DOHH2 (cell line): Measurements from ENCODE around the gene CAPZA2.

Experiments used
- EZH2phosphoT487 ChIP-seq: fragments of 200-600 bp; sonication (generic); IDR thresholded peaks from 2 replicates; pipeline ENCODE4 v1.6.1; 2017; ENCODE audit warnings: borderline replicate concordance, mild to moderate bottlenecking, antibody characterized with exemption, low read length, moderate library complexity, mixed read lengths
- TF ChIP-seq, protein P1 (sequence below): fragments of 200-600 bp; sonication (generic); IDR thresholded peaks from one replicate; pipeline ENCODE4 v1.5.1; 2014; ENCODE audit warnings: antibody characterized with exemption, mild to moderate bottlenecking, low read depth, low read length; ENCODE audit not compliant: poor library complexity, severe bottlenecking

DNA sequence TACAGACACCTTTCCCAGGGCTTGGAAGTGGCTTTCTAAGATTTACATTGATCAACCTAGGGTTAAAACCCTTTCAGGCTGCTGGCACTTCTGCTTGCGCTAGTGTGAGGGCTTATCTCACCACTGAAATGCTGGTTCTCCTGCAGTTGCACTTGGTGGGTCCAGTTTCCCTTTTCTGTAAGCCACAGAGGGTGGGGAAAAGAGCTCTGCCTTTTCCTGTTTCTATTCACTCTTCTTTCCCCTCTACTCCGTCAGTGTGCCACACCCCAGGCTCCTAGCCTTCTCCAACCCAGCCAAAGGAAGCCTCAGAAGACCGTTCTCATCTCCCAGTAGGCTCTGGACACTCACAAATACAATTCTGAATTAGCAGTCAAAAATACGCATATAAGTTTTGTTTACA, 19.0 kb upstream of the CAPZA2 start:
- no peak for TF ChIP-seq EZH2phosphoT487
- TF ChIP-seq, protein P1, sequence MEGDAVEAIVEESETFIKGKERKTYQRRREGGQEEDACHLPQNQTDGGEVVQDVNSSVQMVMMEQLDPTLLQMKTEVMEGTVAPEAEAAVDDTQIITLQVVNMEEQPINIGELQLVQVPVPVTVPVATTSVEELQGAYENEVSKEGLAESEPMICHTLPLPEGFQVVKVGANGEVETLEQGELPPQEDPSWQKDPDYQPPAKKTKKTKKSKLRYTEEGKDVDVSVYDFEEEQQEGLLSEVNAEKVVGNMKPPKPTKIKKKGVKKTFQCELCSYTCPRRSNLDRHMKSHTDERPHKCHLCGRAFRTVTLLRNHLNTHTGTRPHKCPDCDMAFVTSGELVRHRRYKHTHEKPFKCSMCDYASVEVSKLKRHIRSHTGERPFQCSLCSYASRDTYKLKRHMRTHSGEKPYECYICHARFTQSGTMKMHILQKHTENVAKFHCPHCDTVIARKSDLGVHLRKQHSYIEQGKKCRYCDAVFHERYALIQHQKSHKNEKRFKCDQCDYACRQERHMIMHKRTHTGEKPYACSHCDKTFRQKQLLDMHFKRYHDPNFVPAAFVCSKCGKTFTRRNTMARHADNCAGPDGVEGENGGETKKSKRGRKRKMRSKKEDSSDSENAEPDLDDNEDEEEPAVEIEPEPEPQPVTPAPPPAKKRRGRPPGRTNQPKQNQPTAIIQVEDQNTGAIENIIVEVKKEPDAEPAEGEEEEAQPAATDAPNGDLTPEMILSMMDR: no peak
